HepG2 (cell line): ENCODE data around the gene ADRM1. TPM values are rescaled to one million over a fixed set of nuclear protein-coding genes. Genes with fewer than 3 reads are reported as not detected.

Experiments used
- ARID2 ChIP-seq: sonication (generic); formaldehyde crosslinking; IDR thresholded peaks from 2 replicates; pipeline ENCODE4 v1.8.1; 2022; ENCODE audit warnings: mild to moderate bottlenecking, missing genetic modification reagents, borderline replicate concordance
- ATF1 ChIP-seq: IDR thresholded peaks from 2 replicates; pipeline ENCODE4 v1.6.1; 2016; ENCODE audit warnings: mild to moderate bottlenecking, control low read depth
- CBX5 ChIP-seq: sonication (generic); formaldehyde crosslinking; IDR thresholded peaks from 2 replicates; pipeline ENCODE4 v1.4.0; 2020; ENCODE audit warnings: missing genetic modification reagents, borderline replicate concordance
- HDAC1 ChIP-seq: sonication (generic); formaldehyde crosslinking; IDR thresholded peaks from 2 replicates; pipeline ENCODE4 v1.5.1; 2020; ENCODE audit warnings: mild to moderate bottlenecking, missing genetic modification reagents
- JUN ChIP-seq: sonication (generic); formaldehyde crosslinking; IDR thresholded peaks from 2 replicates; pipeline ENCODE4 v1.4.0; 2020; ENCODE audit warnings: mild to moderate bottlenecking, missing genetic modification reagents
- MBNL3 ChIP-seq: fragments of 250-450 bp; sonication (Bioruptor Pico); conservative IDR thresholded peaks from 2 replicates; pipeline ENCODE4 v1.8.0; 2022; ENCODE audit warnings: mild to moderate bottlenecking, inconsistent platforms
- MTA1 ChIP-seq: sonication (generic); formaldehyde crosslinking; IDR thresholded peaks from 2 replicates; pipeline ENCODE4 v1.4.0; 2020; ENCODE audit warnings: missing genetic modification reagents, mild to moderate bottlenecking, borderline replicate concordance
- MXD4 ChIP-seq: IDR thresholded peaks from 2 replicates; pipeline ENCODE4 v1.6.1; 2016; ENCODE audit warnings: mild to moderate bottlenecking, missing biosample characterization, missing genetic modification reagents
- MYC ChIP-seq: sonication (generic); formaldehyde crosslinking; IDR thresholded peaks from 2 replicates; pipeline ENCODE4 v1.9.0; 2021; ENCODE audit warnings: missing genetic modification reagents, borderline replicate concordance
- NONO ChIP-seq, 2 experiments: fragments of 450-650 bp in 1 of 2; sonication (generic) in 1 of 2; formaldehyde crosslinking in 1 of 2; IDR thresholded peaks in 1 of 2; conservative IDR thresholded peaks in 1 of 2; 2 replicates each; pipeline versions ENCODE4 v1.6.1 to v1.8.0; 2017 to 2022; ENCODE audit warnings: mild to moderate bottlenecking in 1 of 2, missing genetic modification reagents in 1 of 2, moderate library complexity in 1 of 2
- PAF1 ChIP-seq: IDR thresholded peaks from 2 replicates; pipeline ENCODE4 v1.6.1; 2016; ENCODE audit warnings: missing genetic modification reagents, missing compliant biosample characterization
- POLR2A ChIP-seq, 2 experiments: IDR thresholded peaks; 2 replicates each; pipeline ENCODE4 v1.6.1; 2011; ENCODE audit warnings: low read depth in 2 of 2, low read length in 2 of 2, mild to moderate bottlenecking in 1 of 2, moderate library complexity in 1 of 2; ENCODE audit not compliant: insufficient read depth in 1 of 2
- RBM22 ChIP-seq: fragments of 200-400 bp; formaldehyde crosslinking; optimal IDR thresholded peaks from 2 replicates; pipeline ENCODE3; 2017; ENCODE audit warnings: mild to moderate bottlenecking, low read length, moderate library complexity
- SATB2 ChIP-seq: sonication (generic); formaldehyde crosslinking; IDR thresholded peaks from 2 replicates; pipeline ENCODE4 v1.5.0; 2020; ENCODE audit warnings: missing genetic modification reagents
- ZNF138 ChIP-seq: sonication (generic); formaldehyde crosslinking; IDR thresholded peaks from 2 replicates; pipeline ENCODE4 v1.5.0; 2020; ENCODE audit warnings: mild to moderate bottlenecking, low read depth, missing genetic modification reagents
- ZNF337 ChIP-seq: sonication (generic); formaldehyde crosslinking; IDR thresholded peaks from 2 replicates; pipeline ENCODE4 v1.5.1; 2020; ENCODE audit warnings: missing genetic modification reagents, low read depth, mild to moderate bottlenecking, borderline replicate concordance
- ZNF44 ChIP-seq: sonication (generic); formaldehyde crosslinking; IDR thresholded peaks from 2 replicates; pipeline ENCODE4 v1.5.1; 2020; ENCODE audit warnings: mild to moderate bottlenecking, missing genetic modification reagents
- ZNF441 ChIP-seq: sonication (generic); formaldehyde crosslinking; IDR thresholded peaks from 2 replicates; pipeline ENCODE4 v1.7.0; 2021; ENCODE audit warnings: missing genetic modification reagents, borderline replicate concordance
- ZNF652 ChIP-seq: IDR thresholded peaks from 2 replicates; pipeline ENCODE4 v1.6.1; 2016; ENCODE audit warnings: low read depth, borderline replicate concordance
- ZNF7 ChIP-seq: IDR thresholded peaks from 2 replicates; pipeline ENCODE4 v1.6.1; 2016; ENCODE audit warnings: missing biosample characterization, missing genetic modification reagents
- ZNF83 ChIP-seq: sonication (generic); formaldehyde crosslinking; IDR thresholded peaks from 2 replicates; pipeline ENCODE4 v1.4.0; 2020; ENCODE audit warnings: missing genetic modification reagents, mild to moderate bottlenecking, borderline replicate concordance
- polyA plus RNA-seq, 8 experiments: library from polyadenylated mRNA; depleted of rRNA in 3 of 8; stranded (reverse) in 7 of 8; unstranded in 1 of 8; fragments of >200 nt; fragmentation: Illumina TruSeq in 4 of 8; extraction: Trizol in 4 of 8; gene quantifications; 2 replicates each; pipeline versions ENCODE4 v1.2.1 to v1.2.3, GENCODE V29; 2011 to 2016; ENCODE audit warnings: low read depth in 4 of 8, missing spikeins in 1 of 8, mixed read lengths in 1 of 8; ENCODE audit not compliant: insufficient read depth in 1 of 8
- total RNA-seq, 5 experiments: library from RNA; depleted of rRNA; stranded (reverse); fragments of >200 nt; fragmentation: Illumina TruSeq; extraction: Trizol; gene quantifications; 2 replicates each; pipeline ENCODE4 v1.2.3, GENCODE V29; 2016; ENCODE audit warnings: low read depth in 1 of 5
- TF ChIP-seq, protein P1 (sequence below): sonication (generic); formaldehyde crosslinking; IDR thresholded peaks from 2 replicates; pipeline ENCODE4 v1.4.0; 2020; ENCODE audit warnings: mild to moderate bottlenecking, missing genetic modification reagents
- TF ChIP-seq, protein P2 (sequence below): fragments of 450-650 bp; IDR thresholded peaks from 2 replicates; pipeline ENCODE4 v1.6.1; 2016
- TF ChIP-seq, protein P3 (sequence below): sonication (generic); formaldehyde crosslinking; IDR thresholded peaks from 2 replicates; pipeline ENCODE4 v1.5.1; 2020; ENCODE audit warnings: missing genetic modification reagents, mild to moderate bottlenecking, borderline replicate concordance
- TF ChIP-seq, protein P4 (sequence below): sonication (generic); formaldehyde crosslinking; IDR thresholded peaks from 2 replicates; pipeline ENCODE4 v1.5.1; 2020; ENCODE audit warnings: mild to moderate bottlenecking, missing genetic modification reagents, borderline replicate concordance
- TF ChIP-seq, protein P5 (sequence below): sonication (generic); formaldehyde crosslinking; IDR thresholded peaks from 2 replicates; pipeline ENCODE4 v1.4.0; 2020; ENCODE audit warnings: missing genetic modification reagents

ADRM1 gene
- total and polyA plus RNA-seq, 2 of the 13 experiments (the other 11 are each of a cell fraction or from before 2014, with no cell fraction given) = 92.9 to 154 TPM

DNA sequence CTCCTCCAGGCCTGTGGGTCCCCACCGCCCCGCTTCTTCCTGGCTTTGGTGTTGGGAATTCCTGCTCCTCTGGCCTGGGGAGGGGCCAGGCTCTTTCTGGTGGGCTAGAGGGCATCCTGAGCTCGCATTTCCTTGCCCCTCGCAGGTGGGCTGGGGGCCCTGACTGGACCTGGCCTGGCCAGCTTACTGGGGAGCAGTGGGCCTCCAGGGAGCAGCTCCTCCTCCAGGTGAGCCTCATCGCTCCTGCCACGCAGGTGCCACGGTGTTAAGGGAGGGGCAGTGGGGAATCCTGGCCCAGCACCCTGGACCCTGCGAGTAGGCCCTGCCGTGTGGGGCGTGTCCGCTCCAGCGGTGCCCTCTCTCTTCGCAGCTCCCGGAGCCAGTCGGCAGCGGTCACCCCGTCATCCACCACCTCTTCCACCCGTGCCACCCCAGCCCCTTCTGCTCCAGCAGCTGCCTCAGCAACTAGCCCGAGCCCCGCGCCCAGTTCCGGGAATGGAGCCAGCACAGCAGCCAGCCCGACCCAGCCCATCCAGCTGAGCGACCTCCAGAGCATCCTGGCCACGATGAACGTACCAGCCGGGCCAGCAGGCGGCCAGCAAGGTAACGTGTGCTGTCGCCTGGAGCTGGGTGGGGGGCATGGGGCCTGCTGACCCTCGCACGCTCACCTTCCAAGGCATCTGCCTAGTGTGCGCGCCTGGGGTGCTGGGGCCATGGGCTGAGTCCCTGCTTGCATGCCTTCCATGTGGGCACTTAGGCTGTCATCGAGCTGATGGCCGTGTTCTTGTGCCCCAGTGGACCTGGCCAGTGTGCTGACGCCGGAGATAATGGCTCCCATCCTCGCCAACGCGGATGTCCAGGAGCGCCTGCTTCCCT, 4.7 kb downstream of the ADRM1 start (continued):
- TF ChIP-seq, protein P1, sequence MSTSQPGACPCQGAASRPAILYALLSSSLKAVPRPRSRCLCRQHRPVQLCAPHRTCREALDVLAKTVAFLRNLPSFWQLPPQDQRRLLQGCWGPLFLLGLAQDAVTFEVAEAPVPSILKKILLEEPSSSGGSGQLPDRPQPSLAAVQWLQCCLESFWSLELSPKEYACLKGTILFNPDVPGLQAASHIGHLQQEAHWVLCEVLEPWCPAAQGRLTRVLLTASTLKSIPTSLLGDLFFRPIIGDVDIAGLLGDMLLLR (CRISPR knock-in tag) = no peak
- TF ChIP-seq, protein P2, sequence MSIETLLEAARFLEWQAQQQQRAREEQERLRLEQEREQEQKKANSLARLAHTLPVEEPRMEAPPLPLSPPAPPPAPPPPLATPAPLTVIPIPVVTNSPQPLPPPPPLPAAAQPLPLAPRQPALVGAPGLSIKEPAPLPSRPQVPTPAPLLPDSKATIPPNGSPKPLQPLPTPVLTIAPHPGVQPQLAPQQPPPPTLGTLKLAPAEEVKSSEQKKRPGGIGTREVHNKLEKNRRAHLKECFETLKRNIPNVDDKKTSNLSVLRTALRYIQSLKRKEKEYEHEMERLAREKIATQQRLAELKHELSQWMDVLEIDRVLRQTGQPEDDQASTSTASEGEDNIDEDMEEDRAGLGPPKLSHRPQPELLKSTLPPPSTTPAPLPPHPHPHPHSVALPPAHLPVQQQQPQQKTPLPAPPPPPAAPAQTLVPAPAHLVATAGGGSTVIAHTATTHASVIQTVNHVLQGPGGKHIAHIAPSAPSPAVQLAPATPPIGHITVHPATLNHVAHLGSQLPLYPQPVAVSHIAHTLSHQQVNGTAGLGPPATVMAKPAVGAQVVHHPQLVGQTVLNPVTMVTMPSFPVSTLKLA = no peak
- TF ChIP-seq, protein P3, sequence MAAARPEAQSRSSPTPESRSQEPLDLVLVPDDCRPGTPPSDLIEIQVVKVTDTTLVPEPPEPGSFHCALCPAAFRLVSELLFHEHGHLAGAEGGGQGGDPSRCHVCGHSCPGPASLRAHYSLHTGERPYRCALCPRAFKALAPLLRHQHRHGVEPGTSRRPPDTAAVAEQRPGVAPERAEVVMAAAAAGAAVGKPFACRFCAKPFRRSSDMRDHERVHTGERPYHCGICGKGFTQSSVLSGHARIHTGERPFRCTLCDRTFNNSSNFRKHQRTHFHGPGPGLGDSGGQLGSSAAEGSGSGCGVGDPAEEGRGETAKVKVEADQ = no peak
- TF ChIP-seq PAF1 (no peak), ZNF337 (CRISPR knock-in tag) (no peak), MXD4 (CRISPR knock-in tag) (no peak), CBX5 (no peak), ZNF441 (CRISPR knock-in tag) (no peak), RBM22 (peak; percentile 88), POLR2A (IDR thresholded peaks at IDR 0.05; ENCODE audit: insufficient read depth in 1 of 2, low read depth in 2 of 2, low read length in 2 of 2) (peak in 1 of 2 experiments; percentile 34; a peak in 1 of 4 replicates), SATB2 (no peak), ZNF83 (CRISPR knock-in tag) (no peak), ARID2 (CRISPR knock-in tag) (no peak), MTA1 (CRISPR knock-in tag) (no peak), ZNF7 (no peak), ZNF652 (CRISPR knock-in tag) (no peak), ZNF44 (no peak), ZNF138 (CRISPR knock-in tag) (no peak), JUN (CRISPR knock-in tag) (no peak), MYC (CRISPR knock-in tag) (peak; percentile 42; the same call in 1 of the 2 replicates), NONO (IDR thresholded peaks at IDR 0.05) (no peak), NONO (CRISPR knock-in tag; conservative IDR thresholded peaks at IDR 0.05) (no peak), ATF1 (no peak), MBNL3 (no peak), HDAC1 (no peak)
- TF ChIP-seq, protein P4, sequence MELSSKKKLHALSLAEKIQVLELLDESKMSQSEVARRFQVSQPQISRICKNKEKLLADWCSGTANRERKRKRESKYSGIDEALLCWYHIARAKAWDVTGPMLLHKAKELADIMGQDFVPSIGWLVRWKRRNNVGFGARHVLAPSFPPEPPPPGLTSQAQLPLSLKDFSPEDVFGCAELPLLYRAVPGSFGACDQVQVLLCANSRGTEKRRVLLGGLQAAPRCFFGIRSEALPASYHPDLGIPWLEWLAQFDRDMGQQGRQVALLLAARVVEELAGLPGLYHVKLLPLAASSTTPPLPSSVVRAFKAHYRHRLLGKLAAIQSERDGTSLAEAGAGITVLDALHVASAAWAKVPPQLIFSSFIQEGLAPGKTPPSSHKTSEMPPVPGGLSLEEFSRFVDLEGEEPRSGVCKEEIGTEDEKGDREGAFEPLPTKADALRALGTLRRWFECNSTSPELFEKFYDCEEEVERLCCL (CRISPR knock-in tag) = no peak
- TF ChIP-seq, protein P5, sequence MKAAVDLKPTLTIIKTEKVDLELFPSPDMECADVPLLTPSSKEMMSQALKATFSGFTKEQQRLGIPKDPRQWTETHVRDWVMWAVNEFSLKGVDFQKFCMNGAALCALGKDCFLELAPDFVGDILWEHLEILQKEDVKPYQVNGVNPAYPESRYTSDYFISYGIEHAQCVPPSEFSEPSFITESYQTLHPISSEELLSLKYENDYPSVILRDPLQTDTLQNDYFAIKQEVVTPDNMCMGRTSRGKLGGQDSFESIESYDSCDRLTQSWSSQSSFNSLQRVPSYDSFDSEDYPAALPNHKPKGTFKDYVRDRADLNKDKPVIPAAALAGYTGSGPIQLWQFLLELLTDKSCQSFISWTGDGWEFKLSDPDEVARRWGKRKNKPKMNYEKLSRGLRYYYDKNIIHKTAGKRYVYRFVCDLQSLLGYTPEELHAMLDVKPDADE (CRISPR knock-in tag) = no peak
